K562 treated with DMSO at 1 percent for 48 hours (cell line): ENCODE measurements around the gene EIF4B. TPM values are rescaled to one million over a fixed set of nuclear protein-coding genes. Genes with fewer than 3 reads are reported as not detected.

ENCODE experiments used
- total RNA-seq: library from RNA; unstranded; fragments of 300-600 nt; gene quantifications from 2 replicates; pipeline ENCODE4 v1.2.3, GENCODE V29; 2022; ENCODE audit warnings: low replicate concordance; ENCODE audit errors: extremely low read depth

The EIF4B gene, protein sequence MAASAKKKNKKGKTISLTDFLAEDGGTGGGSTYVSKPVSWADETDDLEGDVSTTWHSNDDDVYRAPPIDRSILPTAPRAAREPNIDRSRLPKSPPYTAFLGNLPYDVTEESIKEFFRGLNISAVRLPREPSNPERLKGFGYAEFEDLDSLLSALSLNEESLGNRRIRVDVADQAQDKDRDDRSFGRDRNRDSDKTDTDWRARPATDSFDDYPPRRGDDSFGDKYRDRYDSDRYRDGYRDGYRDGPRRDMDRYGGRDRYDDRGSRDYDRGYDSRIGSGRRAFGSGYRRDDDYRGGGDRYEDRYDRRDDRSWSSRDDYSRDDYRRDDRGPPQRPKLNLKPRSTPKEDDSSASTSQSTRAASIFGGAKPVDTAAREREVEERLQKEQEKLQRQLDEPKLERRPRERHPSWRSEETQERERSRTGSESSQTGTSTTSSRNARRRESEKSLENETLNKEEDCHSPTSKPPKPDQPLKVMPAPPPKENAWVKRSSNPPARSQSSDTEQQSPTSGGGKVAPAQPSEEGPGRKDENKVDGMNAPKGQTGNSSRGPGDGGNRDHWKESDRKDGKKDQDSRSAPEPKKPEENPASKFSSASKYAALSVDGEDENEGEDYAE
- total RNA-seq = 778 TPM in 1 of 2 replicates, not detected in the other

DNA sequence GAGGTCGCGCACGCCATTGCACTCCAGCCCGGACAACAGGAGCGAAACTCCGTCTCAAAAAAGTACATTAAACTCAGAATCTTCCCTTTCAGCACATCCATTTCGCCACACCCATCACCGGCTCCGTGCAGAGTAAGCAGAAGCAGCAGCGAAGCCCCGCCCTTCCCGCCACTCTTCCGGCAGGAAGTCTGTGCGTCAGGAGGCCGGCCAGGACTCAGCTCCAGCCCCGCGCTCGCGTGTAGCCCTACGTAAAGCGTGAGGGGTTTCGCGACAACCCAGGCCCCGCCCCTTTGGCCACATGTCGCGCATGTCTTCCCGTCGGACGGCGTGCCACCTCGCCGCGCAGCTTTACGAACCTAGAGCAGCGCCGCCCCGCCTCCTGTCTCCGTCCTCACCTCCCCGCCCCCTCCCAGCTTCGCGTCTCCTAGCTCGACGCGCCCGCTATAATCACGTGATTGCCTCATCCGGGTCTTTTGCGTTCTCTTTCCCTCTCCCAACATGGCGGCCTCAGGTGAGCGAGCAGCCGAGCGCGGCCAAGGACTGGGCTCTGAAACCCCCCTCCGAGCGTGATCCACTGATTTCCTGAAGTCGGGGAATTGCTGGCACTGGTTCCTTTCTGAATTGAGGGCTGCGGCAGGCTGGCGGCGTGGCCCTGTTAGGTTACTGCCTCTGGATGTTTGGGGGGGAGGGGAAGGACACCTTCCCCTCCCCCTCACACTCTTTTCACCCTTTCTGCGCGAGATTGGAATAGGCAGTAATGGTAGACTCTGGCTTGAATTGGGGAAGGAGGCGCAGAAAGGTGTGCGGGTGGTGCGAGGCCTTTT, at the start of gene EIF4B:
TSS of gene EIF4B (plus strand) at position 471 of the 824 bp plus-strand sequence. CDS start at position 499, 28 bp downstream.

DNA sequence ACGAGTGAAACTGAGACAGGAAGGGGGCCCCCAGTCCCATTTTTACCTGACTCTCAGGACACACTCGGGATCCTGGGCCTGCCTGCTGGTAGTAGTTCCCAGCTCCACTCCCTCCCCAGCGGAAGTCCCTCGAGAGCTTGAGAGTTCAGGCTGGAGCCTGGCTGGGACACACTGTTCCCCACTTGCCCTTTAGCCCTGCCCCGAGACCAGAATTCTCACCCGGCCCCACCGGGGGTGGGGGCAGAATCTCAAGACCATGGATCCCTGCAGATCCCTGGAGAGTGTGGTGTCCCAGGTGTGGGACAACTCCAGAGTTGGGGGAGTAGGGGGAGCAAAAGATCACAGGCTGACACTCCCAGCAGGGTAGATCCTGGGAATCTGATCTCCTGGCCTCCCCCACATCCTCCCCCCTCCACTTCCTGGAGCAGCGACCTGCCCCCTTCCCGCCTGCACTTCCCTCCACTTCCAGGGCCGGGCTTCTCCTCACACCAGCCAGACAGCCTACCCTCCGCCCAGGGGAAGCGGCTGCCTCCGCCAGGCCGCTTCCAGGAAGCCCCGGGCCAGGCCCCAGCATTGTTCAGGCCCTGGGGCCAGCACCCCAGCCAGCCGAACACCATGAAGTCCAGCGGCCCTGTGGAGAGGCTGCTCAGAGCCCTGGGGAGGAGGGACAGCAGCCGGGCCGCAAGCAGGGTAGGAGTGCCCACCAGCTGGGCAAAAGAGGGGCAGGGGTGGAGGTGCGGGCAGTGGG, 43.5 kb downstream of the EIF4B start, which contains the start of gene TNS2:
TSS of gene TNS2 (plus strand) at position 495 of the 748 bp plus-strand sequence. CDS start at position 616, 121 bp downstream.

DNA sequence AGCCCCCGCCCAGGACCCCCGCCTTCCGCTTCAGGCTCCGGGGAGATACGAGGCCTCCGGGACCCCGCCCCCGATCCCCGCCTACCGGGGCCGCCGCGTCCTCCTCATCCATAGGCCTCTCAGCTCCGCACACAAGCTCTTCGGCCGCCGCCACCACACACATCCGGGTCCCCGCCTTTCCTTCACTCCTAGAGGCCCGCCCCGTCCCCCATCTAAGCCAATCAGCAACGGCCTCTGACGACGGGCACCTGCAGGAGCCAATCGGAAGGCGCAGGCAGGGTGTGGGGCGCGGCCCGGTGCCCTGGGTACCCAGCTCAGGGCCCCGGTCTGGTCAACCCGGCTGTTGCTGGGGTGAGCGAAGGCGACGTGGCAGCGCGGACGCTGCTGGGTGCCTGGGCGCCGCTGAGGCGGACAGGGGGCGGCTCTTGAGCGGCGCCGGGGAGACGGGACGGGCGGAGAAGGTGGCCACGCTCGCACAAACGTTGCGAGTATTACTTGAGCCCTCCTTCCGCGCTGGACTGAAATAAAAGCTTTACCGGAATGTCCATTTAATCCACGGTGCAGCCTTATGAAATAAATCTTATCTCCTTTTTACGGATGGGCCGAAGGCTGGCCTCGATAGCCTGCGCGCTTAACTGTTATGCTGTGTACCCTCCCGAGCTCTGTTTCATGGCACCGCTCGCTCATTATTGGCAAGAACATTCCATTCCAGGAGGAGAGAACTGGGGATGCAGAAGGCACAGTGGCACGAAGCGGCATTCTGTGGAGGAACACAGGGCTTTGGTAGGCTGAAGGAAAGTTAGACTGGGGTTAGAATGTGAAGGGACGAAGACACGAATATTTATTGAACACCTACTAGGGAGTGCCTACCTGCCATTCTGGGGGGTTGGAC, 73.2 kb downstream of the EIF4B start, which contains the start of gene SPRYD3:
TSS of gene SPRYD3 (minus strand) at position 165 of the 892 bp plus-strand sequence. CDS start at position 108, 57 bp downstream.

Other genes with a start within 250 kb of the EIF4B start
- not detected in 2 replicates for gene KRT76, start 229.1 kb upstream of the EIF4B start, total RNA-seq
- gene KRT3, start 210.3 kb upstream of the EIF4B start, total RNA-seq = not detected in 2 replicates
- gene KRT4, start 192.3 kb upstream of the EIF4B start, total RNA-seq = not detected in 2 replicates
- not detected in 2 replicates for gene KRT79, start 172.1 kb upstream of the EIF4B start, total RNA-seq
- not detected in 2 replicates for gene KRT78, start 157.5 kb upstream of the EIF4B start, total RNA-seq
- gene KRT8, start 101.4 kb upstream of the EIF4B start, total RNA-seq = 606 TPM in 1 of 2 replicates, not detected in the other
- gene KRT18, start 57.3 kb upstream of the EIF4B start, total RNA-seq = 246 TPM in 1 of 2 replicates, not detected in the other
- gene TNS2, start 43.6 kb downstream of the EIF4B start, total RNA-seq = not detected in 2 replicates
- gene SPRYD3, start 72.9 kb downstream of the EIF4B start, total RNA-seq = not detected in 2 replicates
- gene IGFBP6, start 91.2 kb downstream of the EIF4B start, total RNA-seq = not detected in 2 replicates
- gene SOAT2, start 97.0 kb downstream of the EIF4B start, total RNA-seq = not detected in 2 replicates
- not detected in 2 replicates for gene ZNF740, start 174.3 kb downstream of the EIF4B start, total RNA-seq
- gene CSAD, start 174.5 kb downstream of the EIF4B start, total RNA-seq = not detected in 2 replicates
- gene ITGB7, start 200.8 kb downstream of the EIF4B start, total RNA-seq = not detected in 2 replicates
- not detected in 2 replicates for gene RARG, start 225.8 kb downstream of the EIF4B start, total RNA-seq